Cardiac atrium fibroblast (primary cell): ENCODE measurements around the gene PRADC1. TPM values are rescaled to one million over a fixed set of nuclear protein-coding genes. Genes with fewer than 3 reads are reported as not detected.

Experiments used
- total RNA-seq: library from RNA; depleted of rRNA; stranded (reverse); fragments of >200 nt; gene quantifications from 2 replicates; pipeline ENCODE4 v1.2.3, GENCODE V29; 2015

PRADC1 gene
- 43.3 and 48.6 TPM in 2 replicates for total RNA-seq

DNA sequence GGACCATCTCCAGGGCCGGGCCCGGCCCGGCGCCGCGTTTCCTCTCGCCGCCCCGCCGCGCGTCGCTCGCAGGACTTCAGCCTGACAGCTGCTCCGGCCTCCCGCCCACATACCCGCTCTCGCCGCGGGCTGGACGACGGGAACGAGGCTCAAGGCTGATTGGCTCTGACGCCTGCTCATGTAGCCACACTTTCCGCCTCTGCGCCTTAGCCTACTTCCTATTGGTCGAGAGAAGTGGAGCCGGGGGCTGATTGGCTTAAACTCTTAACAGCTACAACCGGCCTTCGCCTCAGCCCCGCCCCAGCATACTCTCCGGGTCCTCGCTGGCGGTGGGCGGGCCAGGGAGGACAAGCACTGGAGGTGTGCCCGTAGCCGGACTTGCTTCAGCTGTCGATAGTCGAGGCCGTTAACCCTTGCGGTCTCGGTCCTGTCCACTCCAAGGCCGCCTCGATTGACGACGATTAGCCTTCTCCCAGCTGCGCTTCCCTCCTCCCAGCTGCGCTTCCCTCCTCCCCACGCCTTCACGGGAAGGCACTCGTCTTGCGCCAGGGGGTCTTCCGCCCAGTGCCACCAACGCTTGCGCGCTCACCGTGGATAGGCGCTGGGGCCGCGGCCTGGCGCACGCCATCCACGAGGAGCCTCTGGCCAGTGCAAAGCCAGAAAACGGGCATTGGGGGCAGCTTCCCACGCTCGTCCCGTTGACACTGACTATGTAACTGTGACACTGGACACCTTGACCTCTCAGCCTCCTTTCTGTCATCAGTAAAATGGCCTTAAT, at the start of gene PRADC1:
Gene PRADC1, minus strand, starts transcription at position 86 of the 778 bp plus-strand sequence. Its CDS starts 79 bp downstream, at position 7.

DNA sequence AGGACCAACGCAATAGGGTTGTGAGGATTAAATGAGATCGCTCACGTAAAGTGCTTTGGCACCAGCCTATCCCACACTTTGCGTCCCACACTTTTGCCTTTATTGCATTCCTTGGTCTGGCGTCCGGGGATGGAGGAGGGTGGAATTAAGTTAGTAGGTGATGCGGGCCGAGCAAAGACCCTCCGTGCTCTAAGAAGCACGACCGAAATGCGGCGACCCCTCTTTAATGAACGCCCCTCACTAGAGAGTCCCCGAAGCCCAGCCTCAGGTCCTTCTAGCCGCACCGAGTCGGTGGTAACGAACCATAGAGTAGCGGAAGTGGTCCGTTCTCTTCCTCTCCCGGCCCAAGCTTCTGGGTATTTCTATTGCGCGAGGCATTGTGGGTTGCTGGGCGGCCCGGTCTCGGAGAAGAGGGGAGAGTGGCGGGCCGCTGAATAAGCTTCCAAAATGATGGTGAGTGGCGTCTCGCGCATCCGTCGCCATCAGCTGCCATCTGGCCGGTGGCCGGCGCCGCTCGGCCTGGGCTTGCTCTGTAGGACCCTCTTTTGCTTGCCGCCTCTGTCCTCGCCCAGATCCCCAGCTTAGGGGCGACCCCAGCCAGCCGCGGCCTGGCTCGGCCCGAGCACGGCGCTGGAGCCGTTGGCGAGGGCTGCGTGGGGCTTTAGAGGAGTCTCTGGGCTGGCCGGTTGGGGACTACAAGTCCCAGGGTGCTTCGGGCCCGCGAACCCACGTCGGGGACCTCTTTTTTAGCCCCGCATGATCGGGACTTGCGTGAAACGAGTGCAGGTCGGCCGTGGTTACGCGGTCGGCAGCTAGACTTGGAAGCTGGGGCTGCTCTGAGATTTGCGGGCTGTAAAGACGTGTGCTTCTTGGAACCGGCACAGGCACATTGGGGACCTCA, 1.1 kb upstream of the PRADC1 start, which contains the start of gene CCT7:
Gene CCT7, plus strand, starts transcription at position 377 of the 901 bp plus-strand sequence. Its CDS starts 71 bp downstream, at position 448.

DNA sequence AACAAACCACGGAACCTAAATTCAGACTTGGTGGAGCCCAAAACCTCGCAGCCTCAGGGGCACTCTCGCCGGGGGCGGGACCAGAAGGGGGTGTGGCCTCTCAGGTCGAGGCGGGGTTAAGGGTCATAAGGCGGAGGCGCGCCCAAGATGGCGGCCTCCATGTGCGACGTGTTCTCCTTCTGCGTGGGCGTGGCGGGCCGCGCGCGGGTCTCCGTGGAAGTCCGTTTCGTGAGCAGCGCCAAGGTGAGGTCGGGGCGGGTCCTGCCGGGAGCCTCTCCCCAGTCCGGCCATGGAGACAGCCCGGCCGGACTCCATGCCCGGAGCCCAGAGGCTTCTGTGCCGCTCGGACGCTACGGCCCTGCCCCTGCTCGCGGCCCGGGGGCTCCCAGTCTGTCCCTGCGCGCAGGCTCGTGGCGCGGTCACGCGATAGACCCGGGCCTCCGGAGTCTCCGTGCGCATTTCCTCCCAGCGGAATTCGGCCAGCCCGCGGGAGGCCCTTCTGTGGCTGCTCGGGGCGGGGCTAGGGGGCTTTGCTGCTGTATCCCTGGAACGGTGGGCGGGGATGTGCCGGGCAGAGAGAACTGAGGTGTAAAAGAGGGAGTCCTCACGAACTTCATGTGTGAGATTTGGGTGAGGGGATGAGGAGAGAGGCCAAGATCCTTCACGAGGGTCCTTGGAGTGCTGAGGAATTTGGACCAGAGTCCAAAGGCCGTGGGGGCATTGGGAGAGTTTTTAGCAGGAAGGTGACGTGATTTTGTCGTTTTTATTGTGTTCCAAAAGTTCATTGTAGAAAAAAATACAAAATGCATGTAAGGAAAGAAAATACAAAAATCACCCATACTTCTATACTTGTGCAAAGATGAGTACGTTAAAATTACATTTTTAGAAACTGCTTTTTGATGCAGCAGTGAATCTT, 18.7 kb downstream of the PRADC1 start, which contains the start of gene SMYD5:
Gene SMYD5, plus strand, starts transcription at position 126 of the 916 bp plus-strand sequence. Its CDS starts 22 bp downstream, at position 148.

DNA sequence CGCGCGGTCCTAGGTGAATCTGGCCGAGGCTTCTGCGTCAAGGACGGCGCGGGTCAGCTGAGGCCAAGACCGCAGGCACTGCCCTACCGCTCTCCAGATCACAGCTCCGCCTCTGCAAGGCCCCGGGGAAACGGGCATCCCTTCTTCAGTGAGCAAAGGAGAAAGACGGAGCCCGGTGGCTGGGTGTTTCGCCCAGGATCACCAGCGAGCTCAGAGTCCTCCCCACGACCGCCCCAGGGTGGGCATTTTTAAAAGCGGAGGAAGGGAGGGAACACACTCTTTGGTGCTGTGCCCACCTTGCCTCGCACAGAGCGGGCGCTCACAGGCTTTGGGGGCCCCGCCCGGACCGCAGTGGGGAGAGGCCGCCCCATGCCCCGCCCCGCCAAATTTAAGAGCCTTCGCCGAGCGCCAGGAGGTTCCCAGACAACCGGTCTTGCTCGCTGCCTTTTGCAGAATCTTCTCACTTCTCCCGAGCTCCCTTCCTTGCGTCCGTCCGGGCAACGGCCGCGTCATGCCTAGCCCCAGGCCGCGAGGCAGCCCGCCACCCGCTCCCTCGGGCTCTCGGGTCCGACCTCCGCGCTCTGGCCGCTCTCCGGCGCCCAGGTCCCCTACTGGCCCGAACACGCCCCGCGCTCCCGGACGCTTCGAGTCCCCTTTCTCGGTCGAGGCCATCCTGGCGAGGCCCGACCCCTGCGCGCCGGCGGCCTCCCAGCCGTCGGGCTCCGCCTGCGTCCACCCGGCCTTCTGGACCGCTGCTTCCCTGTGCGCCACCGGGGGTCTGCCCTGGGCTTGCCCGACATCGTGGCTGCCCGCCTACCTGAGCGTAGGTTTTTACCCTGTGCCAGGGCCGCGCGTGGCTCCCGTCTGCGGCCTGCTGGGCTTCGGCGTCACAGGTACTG, 30.6 kb downstream of the PRADC1 start, which contains the start of gene NOTO:
Gene NOTO, plus strand, starts transcription at position 419 of the 899 bp plus-strand sequence. Its CDS starts 93 bp downstream, at position 512.

Other genes starting within 250 kb of the PRADC1 start
- gene SFXN5, start 161.5 kb downstream of the PRADC1 start, total RNA-seq, result 4.2 and 7.9 TPM in 2 replicates
- gene RAB11FIP5, start 120.3 kb downstream of the PRADC1 start, total RNA-seq, result 33.2 and 40.7 TPM in 2 replicates
- not detected in 2 replicates for gene NOTO, start 30.7 kb downstream of the PRADC1 start, total RNA-seq
- 13.2 and 14.9 TPM in 2 replicates for gene SMYD5, start 19.0 kb downstream of the PRADC1 start, total RNA-seq
- gene CCT7, start 1.1 kb upstream of the PRADC1 start, total RNA-seq, result 309 and 378 TPM in 2 replicates
- gene FBXO41, start 51.2 kb upstream of the PRADC1 start, total RNA-seq, result 1.8 and 1.9 TPM in 2 replicates
- not detected in 2 replicates for gene EGR4, start 60.3 kb upstream of the PRADC1 start, total RNA-seq
- gene ALMS1, start 152.6 kb upstream of the PRADC1 start, total RNA-seq, result 9.0 and 14.4 TPM in 2 replicates